ENCODE measurements around the gene CPSF4L.

CPSF4L gene

GRCh38 chr17:73201215-73202069, 60.2 kb downstream of the CPSF4L start:
- no peak for DNase-seq (ENCODE audit: low read depth)

GRCh38 chr17:73200476-73200875, 61.2 kb downstream of the CPSF4L start:
- DNase-seq (ENCODE audit: low read depth) = no peak

- DNase-seq (ENCODE audit: low read depth) = no peak
Observed at GRCh38 chr17:73199751-73200317, 61.8 kb downstream of the CPSF4L start.

- no peak for DNase-seq (ENCODE audit: low read depth)
Observed at GRCh38 chr17:73198930-73199260, 62.8 kb downstream of the CPSF4L start.
